Skeletal muscle tissue (tissue), 4 donors: ENCODE measurements around the gene PRKCA. TPM values are rescaled to one million over a fixed set of nuclear protein-coding genes. Genes with fewer than 3 reads are reported as not detected.

Experiments
- H3K27ac ChIP-seq: one replicate; pipeline ENCODE4 v1.7.0; 2013; ENCODE audit warnings: mild to moderate bottlenecking, low read depth, low read length, inconsistent platforms
- H3K27me3 ChIP-seq, 3 donors: one replicate each; pipeline ENCODE4 v1.7.0; 2013; ENCODE audit warnings: low read length in 3 of 3; ENCODE audit not compliant: control insufficient read depth in 3 of 3, insufficient read depth in 3 of 3
- H3K36me3 ChIP-seq, 3 donors: one replicate each; pipeline ENCODE4 v1.7.0; 2013; ENCODE audit warnings: low read length in 3 of 3; ENCODE audit not compliant: control insufficient read depth in 3 of 3, insufficient read depth in 3 of 3
- H3K4me1 ChIP-seq, 3 donors: one replicate each; pipeline ENCODE4 v1.7.0; 2013; ENCODE audit warnings: low read length in 3 of 3, mild to moderate bottlenecking in 3 of 3; ENCODE audit not compliant: control insufficient read depth in 3 of 3, insufficient read depth in 3 of 3
- H3K4me3 ChIP-seq, 3 donors: one replicate each; pipeline ENCODE4 v1.7.0; 2013; ENCODE audit warnings: low read length in 3 of 3
- H3K9ac ChIP-seq, 3 donors: one replicate each; pipeline ENCODE4 v1.7.0; 2013; ENCODE audit warnings: low read length in 3 of 3, mild to moderate bottlenecking in 3 of 3, moderate library complexity in 2 of 3, low read depth in 1 of 3
- H3K9me3 ChIP-seq, 3 donors: one replicate each; pipeline ENCODE4 v1.7.0; 2013; ENCODE audit warnings: low read length in 3 of 3; ENCODE audit not compliant: control insufficient read depth in 3 of 3
- total RNA-seq: library from RNA; depleted of rRNA; stranded (reverse); fragments of >200 nt; gene quantifications from one replicate; pipeline ENCODE4 v1.2.3, GENCODE V29; 2014
- donor health status: Osteomylitis.

Gene PRKCA
- total RNA-seq, 1 donor from 2014 or later = 2.1 TPM

DNA sequence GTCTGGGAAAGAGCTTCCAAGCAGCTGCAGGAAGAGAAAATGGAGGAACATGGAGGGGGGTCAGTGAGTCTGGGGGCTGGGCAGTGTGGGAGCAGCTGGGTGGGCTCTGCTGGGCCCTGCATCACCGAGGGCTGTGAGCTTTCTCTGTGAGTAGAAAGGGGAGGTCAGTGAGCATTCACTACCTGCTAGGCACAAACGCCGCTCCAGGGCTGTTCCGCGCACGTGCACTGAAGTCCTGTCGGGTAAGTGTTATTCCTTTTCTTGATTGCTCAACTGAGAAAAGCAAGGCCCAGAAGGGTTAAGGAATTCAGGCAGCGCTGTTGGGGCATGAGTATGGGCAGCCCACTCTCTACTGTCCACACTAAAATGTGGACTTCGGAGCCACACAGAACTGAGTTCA is 537.2 kb downstream of the PRKCA start:
- Histone ChIP-seq H3K27me3 (peaks cover 18 to 43% (median 38%) of the 10 kb centered on the region in 3 donors), H3K36me3 (no peaks in the 10 kb centered on the region), H3K9me3 (no peaks in the 10 kb centered on the region), H3K4me3 (no peak overlapping the region), H3K9ac (no peak overlapping the region), H3K27ac (no peak overlapping the region), H3K4me1 (no peaks in the 10 kb centered on the region)

DNA sequence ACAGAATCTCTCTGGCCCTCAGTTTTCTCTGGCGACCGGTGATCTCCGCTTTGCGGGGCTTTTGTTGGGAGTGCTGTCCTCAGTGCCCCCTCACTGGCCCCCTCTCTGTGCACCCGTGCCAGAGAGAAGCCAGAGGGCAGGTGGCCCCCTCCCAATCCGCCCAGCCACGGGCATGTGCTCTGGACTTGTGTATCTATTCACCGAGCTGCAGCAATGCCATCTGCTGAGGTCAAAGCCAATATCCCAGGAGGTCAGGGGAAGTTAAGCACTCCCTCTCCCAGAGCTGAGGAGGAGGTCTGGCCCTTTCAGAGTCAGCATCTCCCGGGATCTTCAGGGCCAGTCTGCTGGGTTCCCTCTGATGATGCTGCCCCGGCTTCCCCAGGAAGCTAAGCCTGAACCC is 537.6 kb downstream of the PRKCA start:
- Histone ChIP-seq H3K9ac (no peak overlapping the region), H3K4me3 (no peak overlapping the region), H3K27ac (no peak overlapping the region), H3K27me3 (peaks cover 18 to 40% (median 35%) of the 10 kb centered on the region in 3 donors), H3K9me3 (no peaks in the 10 kb centered on the region), H3K4me1 (no peaks in the 10 kb centered on the region), H3K36me3 (no peaks in the 10 kb centered on the region)

DNA sequence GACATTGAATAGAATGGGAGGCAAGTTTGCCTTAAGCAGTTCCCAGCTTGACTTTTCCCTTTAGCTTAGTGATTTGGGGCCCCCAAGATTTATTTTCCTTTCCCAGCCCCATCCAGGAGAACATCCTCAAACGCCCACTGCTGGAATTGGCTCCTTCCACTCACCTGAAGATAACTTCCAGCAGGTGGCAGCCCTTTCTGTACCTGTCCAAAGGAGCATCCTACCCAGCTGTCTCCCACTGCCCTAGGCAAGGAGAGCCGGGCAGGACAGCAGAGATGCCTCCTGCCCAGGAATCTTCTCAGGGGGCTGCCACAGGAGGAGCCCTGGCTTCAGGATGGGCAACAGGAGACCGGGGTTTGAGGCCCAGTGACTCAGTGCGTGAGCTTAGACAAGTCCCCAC is 538.9 kb downstream of the PRKCA start:
- no peaks in the 10 kb centered on the region for H3K4me1 ChIP-seq
- no peak overlapping the region for H3K27ac ChIP-seq
- no peak overlapping the region for H3K9ac ChIP-seq
- H3K4me3 ChIP-seq = no peak overlapping the region
- H3K27me3 ChIP-seq = peaks cover 5 to 27% (median 23%) of the 10 kb centered on the region in 3 donors
- no peaks in the 10 kb centered on the region for H3K36me3 ChIP-seq
- H3K9me3 ChIP-seq = no peaks in the 10 kb centered on the region

DNA sequence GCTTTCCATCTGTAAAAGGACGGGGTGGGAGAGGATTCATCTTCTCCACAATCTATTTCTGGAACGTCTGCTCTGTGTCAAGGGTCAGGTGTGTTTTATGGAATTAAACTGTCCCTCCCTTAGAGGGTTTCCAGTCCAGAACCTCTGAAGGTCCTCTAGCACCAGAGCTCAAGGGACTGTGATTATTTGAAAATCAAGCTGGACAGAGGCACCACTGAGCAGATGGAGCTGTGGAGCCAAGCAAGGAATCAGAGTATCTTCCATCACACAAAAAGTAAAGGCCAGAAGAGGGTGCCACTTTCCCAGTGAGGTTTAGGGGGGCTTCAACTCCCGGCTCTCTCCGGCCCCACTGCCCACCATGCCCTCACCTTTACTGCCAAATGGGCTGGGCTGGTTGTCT is 539.3 kb downstream of the PRKCA start:
- peaks cover 1 to 24% (median 19%) of the 10 kb centered on the region in 3 donors for H3K27me3 ChIP-seq
- no peak overlapping the region for H3K9ac ChIP-seq
- no peak overlapping the region for H3K27ac ChIP-seq
- H3K36me3 ChIP-seq = no peaks in the 10 kb centered on the region
- no peaks in the 10 kb centered on the region for H3K9me3 ChIP-seq
- no peaks in the 10 kb centered on the region for H3K4me1 ChIP-seq
- H3K4me3 ChIP-seq = no peak overlapping the region

DNA sequence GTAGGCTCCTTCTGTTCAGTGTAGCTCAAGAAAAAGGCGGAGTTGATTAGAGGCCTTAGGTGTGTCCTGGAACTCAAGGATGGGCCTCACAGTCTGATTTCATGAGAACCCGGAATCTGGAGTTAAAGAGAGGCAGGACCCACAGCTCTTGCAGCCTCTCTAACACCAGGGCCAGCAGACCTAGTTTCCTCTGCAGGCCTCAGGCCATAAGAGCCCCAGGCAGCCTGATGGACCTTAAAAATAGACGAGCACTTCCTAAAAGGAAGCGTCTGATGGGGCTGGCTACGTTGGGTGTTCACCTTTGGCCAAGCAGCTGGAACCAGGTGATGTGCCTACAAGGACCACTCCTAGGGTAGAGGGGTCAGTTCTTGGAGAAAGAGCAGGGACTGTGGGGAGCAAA is 540.1 kb downstream of the PRKCA start:
- Histone ChIP-seq H3K9ac (no peak overlapping the region), H3K27me3 (peaks cover 0 to 19% (median 11%) of the 10 kb centered on the region in 3 donors), H3K9me3 (no peaks in the 10 kb centered on the region), H3K4me1 (no peaks in the 10 kb centered on the region), H3K27ac (no peak overlapping the region), H3K36me3 (no peaks in the 10 kb centered on the region), H3K4me3 (no peak overlapping the region)

DNA sequence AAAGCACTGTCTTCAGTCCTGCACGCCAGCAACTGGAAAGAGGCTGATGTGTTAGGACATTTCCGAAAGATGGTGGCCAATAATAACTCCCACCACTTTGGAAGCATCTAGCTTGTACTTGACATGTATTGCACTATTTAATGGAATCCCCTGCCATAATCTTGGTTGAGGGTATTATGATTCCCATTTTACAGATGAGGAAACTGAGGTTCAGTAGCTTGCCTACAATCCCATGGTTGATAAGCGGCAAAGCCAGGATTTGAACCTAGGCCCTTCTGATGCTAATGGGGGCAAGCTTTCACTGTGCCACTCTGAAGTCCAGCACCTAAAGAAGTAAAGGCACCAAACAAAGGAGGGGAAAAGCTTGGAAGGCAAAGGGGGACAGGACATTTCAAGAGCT is 540.5 kb downstream of the PRKCA start:
- Histone ChIP-seq H3K27ac (no peak overlapping the region), H3K27me3 (peaks cover 0 to 14% (median 6%) of the 10 kb centered on the region in 3 donors), H3K9me3 (no peaks in the 10 kb centered on the region)

DNA sequence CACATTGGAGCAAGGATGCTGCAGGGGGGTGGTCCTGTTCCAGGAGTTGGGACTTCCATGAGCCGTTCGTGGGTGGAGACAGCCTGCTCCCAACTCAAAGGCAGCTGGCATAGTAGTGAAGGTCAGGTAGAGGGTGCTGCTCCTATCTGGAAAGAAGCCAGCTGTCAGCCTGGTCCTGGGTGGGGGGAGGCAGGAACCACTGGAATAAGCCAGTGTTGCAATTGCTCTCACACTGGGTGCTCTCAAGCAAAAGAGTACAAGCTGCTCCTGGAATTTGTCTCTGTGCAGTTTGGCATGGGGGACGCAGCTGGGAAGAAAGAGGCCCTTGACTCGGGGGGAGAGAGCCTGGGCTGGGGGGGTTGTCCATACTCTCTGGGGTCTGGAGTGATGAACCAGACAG is 541.2 kb downstream of the PRKCA start:
- no peak overlapping the region for H3K4me3 ChIP-seq
- no peak overlapping the region for H3K9ac ChIP-seq
- H3K27me3 ChIP-seq = peaks cover 0 to 14% (median 6%) of the 10 kb centered on the region in 3 donors
- H3K27ac ChIP-seq = no peak overlapping the region
- no peaks in the 10 kb centered on the region for H3K9me3 ChIP-seq
- no peaks in the 10 kb centered on the region for H3K36me3 ChIP-seq
- H3K4me1 ChIP-seq = no peaks in the 10 kb centered on the region

More for the DNA sequence above, 540.5 kb downstream of the PRKCA start:
- Histone ChIP-seq H3K36me3 (no peaks in the 10 kb centered on the region), H3K4me3 (no peak overlapping the region), H3K9ac (no peak overlapping the region), H3K4me1 (no peaks in the 10 kb centered on the region)

DNA sequence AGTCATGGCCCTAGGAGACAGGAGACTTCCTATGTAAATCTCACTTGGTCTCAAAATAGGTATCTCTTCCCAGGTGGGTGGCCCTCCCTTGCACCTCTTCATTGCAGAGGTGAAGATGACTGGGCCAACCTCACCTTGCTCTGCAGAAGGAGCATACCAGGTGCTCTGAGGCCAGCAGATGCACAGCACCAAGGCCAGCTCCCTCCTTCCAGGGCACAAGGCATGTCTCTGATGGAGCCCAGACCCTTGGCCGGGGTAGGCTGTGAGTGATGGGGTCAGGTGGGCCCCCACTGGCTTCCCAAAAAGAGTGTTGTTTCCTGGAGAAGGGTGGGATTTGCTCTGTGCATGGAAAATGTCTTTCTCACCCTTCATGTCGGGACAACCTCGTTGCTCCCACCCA is 545.3 kb downstream of the PRKCA start:
- H3K27me3 ChIP-seq = peaks cover 0 to 1% (median 0%) of the 10 kb centered on the region in 3 donors
- no peak overlapping the region for H3K4me3 ChIP-seq

DNA sequence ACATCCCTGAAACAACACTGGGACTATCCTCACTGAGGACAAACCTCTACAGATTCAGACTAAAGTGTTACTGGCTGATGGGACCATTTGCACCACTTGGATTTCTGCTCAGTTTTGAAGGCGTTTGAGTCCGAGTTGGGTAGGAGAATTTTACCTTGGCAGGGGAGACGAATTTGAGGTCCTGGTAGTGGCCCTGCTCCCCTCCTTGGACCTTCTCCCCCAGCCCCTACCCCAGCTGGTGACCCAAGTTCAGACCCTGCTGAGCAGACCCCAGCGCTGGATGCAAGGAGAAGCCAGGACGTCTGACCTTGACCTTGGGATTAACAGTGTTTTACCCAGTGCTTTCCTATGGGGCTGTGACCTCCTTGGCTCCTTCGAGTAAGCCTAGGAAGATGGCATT is 546.1 kb downstream of the PRKCA start:
- Histone ChIP-seq H3K9ac (no peak overlapping the region), H3K9me3 (no peaks in the 10 kb centered on the region), H3K4me1 (peaks cover 16 to 19% (median 18%) of the 10 kb centered on the region in 3 donors), H3K4me3 (no peak overlapping the region), H3K27ac (no peak overlapping the region), H3K27me3 (no peaks in the 10 kb centered on the region), H3K36me3 (no peaks in the 10 kb centered on the region)

More for the DNA sequence above, 545.3 kb downstream of the PRKCA start:
- H3K4me1 ChIP-seq = peaks cover 16 to 19% (median 18%) of the 10 kb centered on the region in 3 donors
- no peak overlapping the region for H3K9ac ChIP-seq
- H3K36me3 ChIP-seq = no peaks in the 10 kb centered on the region
- no peaks in the 10 kb centered on the region for H3K9me3 ChIP-seq
- H3K27ac ChIP-seq = no peak overlapping the region

DNA sequence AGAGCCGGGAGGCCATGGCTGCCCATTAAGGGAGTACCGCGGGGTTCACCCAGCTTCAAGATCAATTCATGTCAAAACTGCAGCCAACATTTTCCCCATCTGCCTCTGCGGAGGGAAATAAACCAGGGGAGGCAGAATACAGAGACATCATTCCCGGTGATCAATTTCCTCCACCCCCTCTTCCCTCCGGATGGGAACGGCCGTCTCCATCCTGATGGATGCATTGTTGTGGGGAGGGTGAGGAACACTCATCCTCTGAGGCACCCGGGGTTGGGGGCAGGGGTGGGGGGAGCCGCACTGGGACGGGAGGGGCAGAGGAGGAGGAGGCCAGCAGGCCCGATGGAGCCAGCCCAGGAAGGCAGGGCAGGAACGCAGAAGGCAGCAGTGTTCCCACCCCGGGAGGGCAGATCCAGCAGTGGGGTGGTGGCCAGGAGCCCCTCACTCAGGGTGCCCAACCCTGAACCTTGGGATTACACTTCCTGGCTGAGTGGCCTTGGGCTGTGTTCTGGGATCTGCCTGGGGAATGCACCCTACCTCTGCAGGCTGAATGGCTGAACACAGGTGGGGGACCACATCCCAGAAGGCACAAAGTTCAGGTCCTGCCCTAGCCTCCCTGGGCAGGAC is 546.7 kb downstream of the PRKCA start:
- Histone ChIP-seq H3K36me3 (no peaks in the 10 kb centered on the region), H3K9me3 (no peaks in the 10 kb centered on the region), H3K9ac (no peak overlapping the region), H3K27me3 (no peaks in the 10 kb centered on the region), H3K27ac (no peak overlapping the region), H3K4me1 (peaks cover 16 to 19% (median 18%) of the 10 kb centered on the region in 3 donors), H3K4me3 (no peak overlapping the region)
